T-helper 2 cell treated with Interferon-gamma antibody and Interleukin-4, amounts not matched to agents 100 ng/mL and 5 ng/mL, for 36 hours (primary cell): ENCODE results near the gene CACNA1H. TPM values are rescaled to one million over a fixed set of nuclear protein-coding genes. Genes with fewer than 3 reads are reported as not detected.
"Not testable (repeated sequence)": the region's sequence is repeated elsewhere in the genome, so short reads cannot be mapped to it uniquely, and the experiment has no call there.

Source experiments
- intact Hi-C: fragments of 100-400 bp; cut with micrococcal nuclease; formaldehyde crosslinking; loops from one replicate; pipeline ENCODE4 v1.15.1; 2023
- total RNA-seq: library from RNA; stranded (reverse); gene quantifications from 2 replicates; pipeline ENCODE4 v1.2.3, GENCODE V29; 2022

Gene CACNA1H
- total RNA-seq, 1 donor from 2014 or later: 0.66 TPM

DNA sequence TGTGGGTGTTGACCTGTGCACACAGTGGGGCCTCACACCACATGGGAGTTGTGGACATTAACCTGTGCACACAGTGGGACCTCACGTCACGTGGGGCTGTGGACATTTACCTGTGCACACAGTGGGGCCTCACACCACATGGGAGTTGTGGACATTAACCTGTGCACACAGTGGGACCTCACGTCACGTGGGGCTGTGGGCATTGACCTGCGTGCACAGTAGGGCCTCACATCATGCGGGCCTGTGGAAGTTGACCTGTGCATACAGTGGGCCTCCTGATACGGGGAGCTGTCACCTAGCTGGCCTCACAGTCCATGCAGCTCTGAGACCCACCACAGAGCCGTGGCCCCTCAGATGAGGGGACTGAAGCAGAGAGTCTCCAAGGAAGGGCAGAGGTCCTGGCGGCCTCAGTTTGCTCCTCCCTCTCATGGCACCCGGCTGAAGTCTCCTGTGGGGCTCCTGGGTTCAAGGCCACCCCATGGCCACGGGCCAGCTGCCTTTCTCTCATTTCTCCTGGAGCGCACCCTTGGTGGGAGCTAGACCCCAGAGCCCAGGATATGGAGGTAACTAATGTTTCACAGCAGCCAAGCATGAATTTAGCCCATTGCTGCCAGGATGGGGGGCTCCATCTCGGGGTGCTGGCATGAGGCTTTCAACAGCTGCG, 21.0 kb downstream of the CACNA1H start:
- intact Hi-C loops: no loop called here

- intact Hi-C loops: no loop called here
These were observed 21.8 kb downstream of the CACNA1H start for GRCh38 chr16:1174477-1175357.

DNA sequence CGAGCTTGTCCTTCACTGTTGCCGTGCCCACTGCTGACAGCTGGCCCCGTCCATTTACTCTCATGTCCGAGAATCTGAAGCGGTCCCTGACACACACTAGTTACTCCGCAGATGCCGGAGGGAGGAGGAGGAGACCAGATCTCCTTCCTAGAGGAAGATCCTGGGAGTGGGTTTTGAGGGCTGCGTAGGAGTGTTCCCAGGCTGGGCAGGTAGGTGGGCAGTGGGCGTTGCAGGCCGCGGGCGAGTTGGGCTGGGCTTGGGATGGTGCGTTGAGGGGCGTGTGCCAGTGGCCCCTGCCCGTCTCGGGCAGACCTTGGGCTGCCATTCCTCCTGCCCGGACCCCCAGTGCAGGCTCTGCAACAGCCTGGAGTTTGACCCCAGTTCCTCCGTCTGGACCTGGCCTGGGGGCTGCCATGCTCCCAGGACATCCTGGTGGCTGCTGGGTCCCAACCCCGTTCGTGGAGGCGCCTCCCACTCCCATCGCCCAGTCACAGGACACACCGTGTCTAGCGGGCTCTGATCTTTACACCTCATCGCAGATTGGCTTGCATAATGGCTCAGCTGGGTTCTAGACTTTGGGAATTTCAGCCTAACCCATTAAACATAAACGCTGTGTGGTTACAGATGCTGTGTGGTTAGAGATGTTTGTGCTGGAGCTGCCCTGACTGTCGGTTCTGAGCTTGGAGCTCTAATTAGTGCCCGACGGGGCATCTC, 22.8 kb downstream of the CACNA1H start:
- intact Hi-C loops: no loop called here

- intact Hi-C loops: no loop called here
These were observed 23.5 kb downstream of the CACNA1H start for GRCh38 chr16:1176280-1176897.

DNA sequence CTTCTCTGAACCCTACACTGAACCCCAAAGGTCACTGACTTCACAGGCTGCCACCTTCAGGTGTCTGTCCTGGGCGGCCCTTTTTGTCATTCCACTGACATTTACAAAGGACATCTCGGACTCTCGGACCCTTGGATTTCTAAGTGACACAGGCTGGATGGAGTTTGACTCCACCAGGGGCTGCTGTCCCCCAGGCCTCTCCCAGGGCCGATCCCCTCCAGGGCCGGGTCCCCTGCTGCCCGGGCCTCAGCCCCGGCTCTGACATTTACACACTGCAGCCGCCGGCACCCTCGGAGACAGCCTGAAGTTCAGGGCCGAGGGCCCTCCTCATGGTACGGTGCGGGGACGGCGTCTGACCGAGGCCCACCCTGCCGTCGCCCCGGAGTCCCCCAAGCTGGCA, 24.1 kb downstream of the CACNA1H start:
- intact Hi-C loops: no loop called here

GRCh38 chr16:1177750-1178149, 24.8 kb downstream of the CACNA1H start:
- intact Hi-C loops: no loop called here

DNA sequence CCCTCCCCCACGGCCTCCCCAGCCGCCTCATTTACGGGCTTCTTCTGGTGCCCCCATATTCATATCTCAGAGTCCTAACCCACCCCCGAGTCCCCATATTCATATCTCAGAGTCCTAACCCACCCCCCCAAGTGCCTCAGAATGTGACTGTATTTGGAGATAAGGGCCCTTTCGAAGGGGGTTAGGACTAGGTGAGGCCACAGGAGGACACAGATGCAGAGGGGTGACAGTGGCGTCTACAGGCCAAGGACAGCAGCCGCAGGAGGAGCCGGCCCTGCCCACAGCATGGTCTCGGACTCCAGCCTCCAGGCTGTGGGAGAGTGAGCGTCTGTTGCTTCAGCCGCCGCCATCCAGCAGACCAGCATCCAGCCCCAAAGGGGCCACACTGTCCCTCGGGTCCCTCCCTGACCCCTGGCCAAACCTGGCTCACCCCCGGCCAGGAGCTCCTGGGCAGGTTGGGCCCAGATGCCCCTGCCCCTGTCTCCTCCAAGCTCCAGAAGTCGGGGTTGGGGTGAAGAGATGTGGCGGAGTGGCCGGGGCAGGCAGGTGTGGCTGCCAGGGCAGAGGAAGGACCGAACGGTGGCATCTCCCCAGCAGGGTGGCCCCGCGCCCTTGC, 25.5 kb downstream of the CACNA1H start:
- intact Hi-C loops: no loop called here

DNA sequence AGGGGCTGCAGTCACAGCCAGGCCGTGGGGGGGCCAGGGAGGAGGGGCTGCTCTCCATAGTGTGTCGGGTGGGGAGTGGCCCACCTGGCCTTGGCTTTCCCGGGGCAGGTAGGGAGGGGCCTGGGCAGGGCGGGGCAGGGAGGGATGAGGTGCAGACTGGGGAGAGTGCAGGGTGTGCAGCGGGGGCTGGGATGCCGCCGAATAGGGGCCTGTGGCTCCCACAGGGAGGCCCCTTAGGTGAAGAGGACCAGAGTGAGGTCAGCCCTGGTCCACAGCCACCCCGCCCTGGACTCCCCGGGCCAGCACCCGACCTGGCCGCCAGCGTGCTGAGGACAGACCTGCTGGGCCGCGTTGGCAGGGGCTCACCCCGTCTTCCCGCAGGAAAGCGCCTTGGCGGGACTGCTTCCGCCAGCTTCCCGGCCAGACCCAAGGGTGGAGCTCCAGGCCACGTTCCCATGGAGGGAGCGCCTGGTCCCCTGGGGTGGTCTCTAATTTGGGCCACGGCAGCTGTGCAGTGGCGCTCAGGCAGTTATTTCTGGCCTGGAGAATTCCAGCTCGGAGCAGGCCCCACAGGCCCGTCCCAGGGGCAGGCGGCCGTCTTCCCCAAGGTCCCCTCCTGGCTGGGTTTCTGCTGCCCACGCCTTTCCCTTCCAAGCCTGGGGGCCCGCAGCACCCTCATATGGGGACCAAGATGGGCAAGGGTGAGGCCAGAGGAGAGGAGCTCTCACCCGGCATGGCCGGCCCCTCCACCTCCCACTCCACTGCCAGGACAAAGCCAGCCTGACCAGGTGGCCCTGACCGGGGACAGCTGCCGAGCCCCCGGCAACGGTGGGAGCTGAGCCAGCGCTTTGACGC, 27.9 kb downstream of the CACNA1H start:
- intact Hi-C loops: no loop called here

DNA sequence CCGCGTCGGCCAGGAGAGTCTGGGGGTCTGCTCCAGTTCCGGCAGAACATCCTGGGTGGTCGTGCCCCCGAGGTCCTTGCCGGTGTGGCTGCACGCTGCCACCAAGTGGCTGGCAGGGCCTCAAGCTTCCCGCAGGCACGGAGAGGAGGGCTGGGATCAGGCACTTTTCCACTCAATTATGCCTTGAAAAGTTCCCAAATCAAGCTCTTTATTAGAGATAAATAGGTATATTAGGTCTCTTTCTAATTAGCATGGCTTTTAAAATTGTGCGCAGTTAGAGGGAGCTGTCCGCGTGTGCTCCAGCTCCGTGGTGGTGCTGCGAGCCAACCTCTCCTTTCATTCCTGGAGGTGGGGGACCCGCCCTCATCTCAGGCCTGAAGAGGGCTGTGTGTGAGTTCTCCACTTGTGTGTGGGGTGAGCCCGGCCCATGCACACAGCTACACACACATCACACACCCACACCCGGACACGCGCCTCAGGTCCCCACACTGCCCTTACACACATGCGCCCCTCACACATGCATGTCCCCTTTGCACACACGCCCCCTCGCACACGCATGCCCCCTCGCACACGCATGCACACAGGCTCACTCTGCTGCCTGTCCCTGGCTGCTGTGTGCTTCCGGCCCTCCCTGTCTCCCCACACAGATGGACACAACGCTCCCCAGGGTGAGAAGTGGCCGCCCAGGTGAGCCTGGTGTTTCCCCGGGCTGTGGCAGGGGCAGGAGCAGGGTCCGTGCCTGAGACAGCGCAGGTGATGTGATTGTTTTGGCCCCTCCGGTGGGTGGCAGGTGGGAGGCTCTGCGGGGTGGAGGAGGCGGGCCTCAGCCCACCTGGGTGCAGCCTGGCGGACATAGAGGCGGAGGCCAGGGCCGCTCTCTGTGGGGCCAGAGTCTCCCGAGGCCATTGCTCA, 28.8 kb downstream of the CACNA1H start:
- intact Hi-C loops: no loop called here

DNA sequence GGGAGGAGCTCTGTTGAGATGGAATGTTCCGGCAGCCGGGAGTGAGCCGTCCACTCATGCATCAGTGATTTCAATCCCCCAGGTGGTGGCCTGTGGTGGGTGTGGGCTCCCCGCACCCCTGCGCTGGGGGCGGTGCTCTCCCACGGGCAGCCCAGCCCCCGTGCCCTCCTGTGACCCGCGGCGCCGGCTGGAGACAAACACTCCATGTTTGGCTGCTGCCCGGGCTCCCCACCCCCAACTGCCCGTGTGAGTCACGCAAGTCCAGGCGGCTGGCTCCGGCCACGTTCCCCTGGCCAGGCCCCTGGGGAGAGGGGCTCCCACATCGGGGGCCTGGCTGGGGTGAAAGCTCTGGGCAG, 29.4 kb downstream of the CACNA1H start:
- intact Hi-C loops: no loop called here

GRCh38 chr16:1182950-1183907, 30.3 kb downstream of the CACNA1H start:
- intact Hi-C loops: no loop called here

GRCh38 chr16:1184156-1184868, 31.4 kb downstream of the CACNA1H start:
- intact Hi-C loops: no loop called here

GRCh38 chr16:1184980-1185379, 32.1 kb downstream of the CACNA1H start:
- intact Hi-C loops: no loop called here

- intact Hi-C loops: not testable (repeated sequence)
These were observed 32.7 kb downstream of the CACNA1H start for GRCh38 chr16:1185460-1186207.

DNA sequence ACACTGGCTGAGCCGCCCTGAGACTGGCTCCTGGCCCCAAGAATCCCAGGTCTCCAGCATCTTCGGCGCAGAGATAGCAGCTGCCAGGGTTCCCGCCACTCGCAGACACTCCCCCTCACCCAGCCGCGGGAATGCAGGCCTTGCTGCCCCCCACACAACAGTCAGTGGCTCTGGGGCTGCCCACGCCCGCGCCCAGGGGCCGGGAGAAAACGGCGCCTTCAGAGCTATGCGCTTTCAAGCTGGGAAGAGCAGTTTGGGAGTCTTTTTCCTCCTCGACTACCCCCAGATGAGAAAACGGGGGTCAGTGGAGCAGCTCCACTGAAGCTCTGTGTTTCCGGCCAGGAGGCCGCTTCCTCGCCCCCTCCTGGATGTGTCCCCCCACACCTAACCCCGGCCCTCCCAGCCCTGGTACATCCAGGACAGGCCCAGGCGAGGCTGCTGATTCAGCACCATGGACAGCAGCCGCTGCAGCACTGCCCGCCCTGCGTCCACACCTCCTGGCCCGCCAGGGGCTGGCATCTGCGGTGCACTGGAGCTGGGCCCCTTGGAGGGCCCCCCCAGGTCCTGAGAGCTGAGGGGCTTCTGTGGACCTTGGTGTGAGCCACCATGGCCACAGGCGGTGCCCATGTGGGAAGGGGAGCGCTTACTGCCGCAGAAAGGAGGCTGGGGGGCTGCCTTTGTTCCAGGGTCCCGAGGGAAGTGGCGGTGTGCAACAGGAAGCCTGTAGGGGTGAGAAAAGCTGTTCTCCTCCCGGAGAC, 35.7 kb downstream of the CACNA1H start:
- intact Hi-C loops: no loop called here

GRCh38 chr16:1189455-1189854, 36.5 kb downstream of the CACNA1H start:
- intact Hi-C loops: no loop called here
